ENCODE data around the gene TMEM50B.

- no peak for TF ChIP-seq CTCF (conservative IDR thresholded peaks at IDR 0.05; ENCODE audit: low read depth in 2 of 2)
- no peak for TF ChIP-seq EZH2 (IDR thresholded peaks at IDR 0.05; ENCODE audit: low read depth, unreplicated experiment)
- no peak for TF ChIP-seq CREB1 (CRISPR knock-in tag; IDR thresholded peaks at IDR 0.05; ENCODE audit: low read depth)
- no peak for TF ChIP-seq POLR2AphosphoS5 (IDR thresholded peaks at IDR 0.05; ENCODE audit: low read depth)
- no peak for TF ChIP-seq JUNB (IDR thresholded peaks at IDR 0.05; ENCODE audit: unreplicated experiment)
- no peak for TF ChIP-seq ZNF462 (CRISPR knock-in tag; IDR thresholded peaks at IDR 0.05)
- TF ChIP-seq ZNF331 (CRISPR knock-in tag; IDR thresholded peaks at IDR 0.05; ENCODE audit: low read depth), result no peak
- TF ChIP-seq REST (IDR thresholded peaks at IDR 0.05; ENCODE audit: unreplicated experiment), result no peak
- TF ChIP-seq EZH2phosphoT487 (IDR thresholded peaks at IDR 0.05; ENCODE audit: unreplicated experiment), result no peak
These were observed 16.6 kb upstream of the TMEM50B start for GRCh38 chr21:33496345-33496744.

Measured in GM23338 (cell line).